HG03565 (cell line): Measurements from ENCODE around the gene CLIC5.

Experiments
- ATAC-seq: cut with Tn5 transposase; IDR thresholded peaks from one replicate; pipeline ENCODE4 v1.9.1; 2021; ENCODE audit warnings: mild to moderate bottlenecking, moderate library complexity; ENCODE audit not compliant: unreplicated experiment

The CLIC5 gene

GRCh38 chr6:46036911-46037310 is 21.3 kb upstream of the CLIC5 start:
- ATAC-seq = no peak

DNA sequence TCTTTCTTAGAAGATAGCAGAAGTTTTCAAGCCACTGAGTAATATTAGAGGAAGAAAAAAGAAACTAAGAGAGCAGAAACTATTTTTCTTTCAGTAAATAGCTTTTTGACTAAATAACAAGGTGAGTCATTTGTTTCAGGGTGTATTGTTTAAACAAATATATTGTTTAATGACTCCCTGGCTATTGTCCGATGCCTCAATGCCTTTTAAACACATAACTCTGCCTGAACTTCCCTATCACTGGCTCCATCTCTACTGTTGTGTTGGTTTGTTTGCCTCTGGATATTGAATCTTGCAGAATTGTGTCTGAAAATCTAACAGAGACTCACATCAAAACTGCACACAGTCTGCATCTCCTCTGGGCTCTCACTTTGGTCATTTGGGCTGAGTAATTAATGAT is 19.6 kb upstream of the CLIC5 start:
- no peak for ATAC-seq

GRCh38 chr6:46032110-46032998 is 16.7 kb upstream of the CLIC5 start:
- no peak for ATAC-seq

- no peak for ATAC-seq
Observed at GRCh38 chr6:46029602-46030001, 13.9 kb upstream of the CLIC5 start.

GRCh38 chr6:46026307-46026706 is 10.6 kb upstream of the CLIC5 start:
- ATAC-seq = no peak

DNA sequence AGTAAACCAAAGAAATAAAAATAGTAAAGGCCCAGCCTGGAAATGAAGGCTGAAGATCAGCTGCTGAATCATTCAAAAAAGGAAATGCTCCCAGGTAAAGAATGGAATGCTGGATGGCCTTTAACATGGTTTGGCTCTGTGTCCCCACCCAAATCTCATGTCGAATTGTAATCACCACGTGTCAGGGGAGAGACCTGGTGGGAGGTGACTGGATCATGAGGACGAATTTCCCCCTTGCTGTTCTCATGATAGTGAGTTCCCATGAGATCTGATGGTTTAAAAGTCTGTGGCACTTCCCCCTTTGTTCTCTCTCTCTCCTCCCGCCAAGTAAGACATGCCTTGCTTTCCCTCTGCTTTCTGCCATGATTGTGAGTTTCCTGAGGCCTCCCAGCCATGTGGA is 9.9 kb upstream of the CLIC5 start:
- no peak for ATAC-seq

DNA sequence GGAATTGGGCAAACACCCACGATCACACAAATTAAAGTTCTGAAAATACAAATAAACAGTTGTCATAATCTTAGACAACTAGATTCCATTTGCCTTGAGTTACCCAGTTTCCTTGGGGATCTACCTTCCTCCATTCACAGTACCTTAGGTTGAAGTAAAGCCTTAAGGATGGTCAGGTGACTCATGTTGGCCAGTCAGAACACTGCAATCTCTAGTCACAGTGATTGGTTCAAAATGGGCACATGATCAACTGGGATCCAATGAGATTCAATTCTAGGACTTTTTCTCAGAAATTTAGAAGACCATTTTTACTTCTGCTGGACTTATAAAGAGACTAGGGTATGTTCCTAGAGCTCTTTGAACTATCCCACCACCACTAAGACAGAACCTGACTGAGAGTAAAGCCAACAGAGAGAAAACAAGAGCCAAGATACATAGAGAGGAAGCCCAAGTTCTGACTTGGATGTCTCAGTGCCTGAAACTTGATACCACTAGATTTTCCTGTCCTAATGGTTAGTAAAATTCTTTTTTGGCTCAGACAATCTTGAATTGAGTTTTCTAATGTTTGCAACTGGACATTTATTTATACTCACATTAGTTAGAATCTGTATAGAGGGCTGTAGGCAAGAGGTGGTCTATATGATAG is 8.6 kb upstream of the CLIC5 start:
- no peak for ATAC-seq

DNA sequence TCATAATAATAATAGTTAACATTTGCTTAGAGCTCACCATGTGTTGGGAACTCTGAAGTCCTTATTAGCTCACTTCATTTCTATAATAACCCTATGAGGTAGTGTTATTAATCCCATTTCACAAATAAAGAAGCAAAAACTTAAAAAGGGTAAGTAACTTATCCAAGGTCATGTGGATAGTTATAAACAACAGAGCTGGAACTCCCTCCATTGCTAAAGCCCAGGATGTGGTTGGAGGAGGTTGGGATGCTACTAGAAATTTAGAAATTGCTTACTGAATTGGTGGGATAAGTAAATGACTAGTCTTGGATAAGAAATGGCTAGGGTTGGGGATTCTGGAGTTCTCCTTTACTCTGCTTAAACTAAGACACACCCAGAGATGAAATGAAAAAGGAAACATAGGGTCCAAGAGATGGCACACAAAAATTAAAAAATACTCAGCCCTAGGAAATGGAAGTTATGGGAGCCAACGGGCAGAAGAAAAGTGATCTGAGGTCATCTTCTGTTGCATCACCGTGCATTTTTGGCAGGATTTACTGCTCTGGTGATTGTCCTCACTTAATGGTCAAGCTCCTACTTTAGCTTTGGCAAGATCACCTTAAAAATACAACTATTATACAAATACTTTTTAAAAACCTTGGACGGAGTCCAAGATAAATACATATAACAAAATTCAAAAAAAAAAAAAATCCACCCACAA is 7.7 kb upstream of the CLIC5 start:
- ATAC-seq = no peak

DNA sequence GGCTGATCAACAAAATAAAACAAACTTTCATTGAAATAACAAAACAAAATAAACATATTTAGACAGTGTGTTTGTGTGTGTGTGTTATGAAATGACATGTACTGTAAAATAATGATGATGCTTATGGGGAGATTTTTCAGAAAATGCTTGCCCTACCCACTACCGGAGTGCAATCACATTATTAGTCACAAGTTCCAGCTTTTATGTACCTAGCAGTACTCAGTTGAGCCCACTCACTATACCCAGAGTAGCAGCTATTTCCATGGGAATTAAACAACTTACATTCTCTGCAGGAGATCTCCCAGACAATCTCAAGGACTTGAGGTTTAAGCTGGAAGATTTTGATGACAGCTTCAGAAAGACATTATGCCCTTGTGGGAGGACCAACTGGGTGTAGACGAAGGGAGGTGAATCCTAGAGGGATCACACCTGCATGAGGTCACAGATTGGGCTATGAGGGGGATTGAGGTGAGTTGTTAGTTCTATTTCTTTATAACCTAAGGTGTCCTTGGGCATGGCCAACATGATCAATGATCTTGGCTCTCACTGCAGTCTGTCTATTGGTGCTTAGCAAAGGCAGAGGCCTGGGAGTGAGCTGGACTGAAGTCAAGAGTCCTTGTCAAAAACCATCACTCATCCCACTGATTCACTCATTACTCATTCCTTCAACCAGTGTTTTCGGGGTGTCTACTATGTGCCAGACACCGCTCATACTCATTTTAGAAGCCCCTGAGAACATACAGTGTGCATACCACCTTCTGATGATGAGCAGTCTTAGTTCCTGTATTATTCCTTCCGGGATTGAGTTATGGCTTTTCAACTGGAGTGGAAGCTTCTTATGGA is 6.7 kb upstream of the CLIC5 start:
- ATAC-seq = no peak

GRCh38 chr6:46017726-46018125 is 2.1 kb upstream of the CLIC5 start:
- ATAC-seq = no peak

DNA sequence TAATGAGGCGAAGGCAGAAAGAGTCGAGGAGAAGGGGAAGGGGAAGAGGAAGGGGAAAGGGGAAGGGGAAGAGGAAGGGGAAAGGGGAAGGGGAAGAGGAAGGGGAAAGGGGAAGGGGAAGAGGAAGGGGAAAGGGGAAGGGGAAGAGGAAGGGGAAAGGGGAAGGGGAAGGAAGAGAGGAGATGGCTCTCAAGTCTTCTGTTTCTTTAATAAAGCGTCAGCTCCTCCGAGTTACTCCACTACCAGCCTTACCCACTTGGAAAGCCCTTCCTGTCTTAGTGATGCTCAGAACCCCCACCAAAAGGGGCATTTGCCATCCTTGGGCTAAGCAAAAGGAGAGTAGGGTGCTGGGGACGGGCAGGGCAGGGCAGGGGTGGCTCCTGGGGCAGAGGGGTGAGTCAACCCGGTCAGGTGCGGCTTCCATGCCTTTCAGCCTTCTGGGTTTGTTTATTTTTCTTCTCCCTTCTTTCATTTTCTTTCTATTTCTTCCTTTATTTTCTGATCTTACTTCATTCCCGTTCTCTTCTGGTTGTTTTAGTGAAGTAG is 476 bp upstream of the CLIC5 start:
- no peak for ATAC-seq

DNA sequence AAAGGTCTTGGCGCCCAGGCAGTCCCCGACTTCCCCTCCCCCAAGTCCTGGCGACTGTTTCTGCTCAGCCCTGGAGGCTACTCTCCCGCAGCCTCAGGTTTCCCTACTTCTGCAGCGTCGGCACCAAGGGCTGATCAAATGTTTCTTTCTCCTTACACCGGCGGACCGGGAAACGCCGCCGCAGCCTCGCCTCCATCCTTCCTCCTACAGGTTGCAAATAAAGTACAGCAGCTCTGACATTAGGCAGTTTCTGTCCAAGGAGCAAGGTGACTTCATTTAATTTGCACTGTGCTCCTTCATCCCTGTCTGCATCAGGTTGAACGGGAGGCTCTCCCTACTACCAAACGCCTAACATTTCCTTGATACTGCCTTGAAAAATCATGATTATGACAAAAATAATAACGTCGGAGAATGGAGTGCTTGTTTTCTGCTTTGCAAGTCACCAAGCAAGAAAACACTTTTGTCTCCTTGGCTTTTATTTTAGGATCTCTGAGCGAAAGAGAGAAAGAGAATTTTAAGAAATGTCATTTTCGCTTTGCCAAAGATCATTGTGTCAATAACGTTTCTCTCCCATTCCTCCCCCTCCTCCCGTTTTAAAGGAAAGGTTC is 1.0 kb downstream of the CLIC5 start:
- ATAC-seq = no peak

GRCh38 chr6:46014046-46014445 is 1.6 kb downstream of the CLIC5 start:
- ATAC-seq = no peak

- no peak for ATAC-seq
Observed at GRCh38 chr6:46013639-46014038, 2.0 kb downstream of the CLIC5 start.

DNA sequence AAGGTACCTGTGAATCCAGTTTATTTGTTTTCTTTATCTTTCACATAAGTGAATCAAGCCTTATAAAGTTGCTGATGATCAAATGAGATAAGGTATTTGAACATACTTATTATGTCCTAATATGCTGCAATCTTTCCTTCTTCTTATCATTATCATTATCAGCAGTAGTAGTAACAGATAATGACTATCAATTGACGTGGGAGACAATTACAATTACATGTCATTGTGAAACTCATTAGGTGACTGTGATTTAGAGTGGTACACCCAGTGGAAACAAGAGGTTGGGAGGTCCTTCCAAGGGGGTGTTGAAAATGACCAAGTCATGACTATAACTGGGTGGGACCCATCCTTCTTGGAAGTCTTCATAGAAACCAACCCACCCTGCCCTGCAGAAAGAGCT is 2.8 kb downstream of the CLIC5 start:
- ATAC-seq = no peak

- peak; percentile 96 for ATAC-seq
Observed at GRCh38 chr6:46011188-46012085, 4.2 kb downstream of the CLIC5 start.

DNA sequence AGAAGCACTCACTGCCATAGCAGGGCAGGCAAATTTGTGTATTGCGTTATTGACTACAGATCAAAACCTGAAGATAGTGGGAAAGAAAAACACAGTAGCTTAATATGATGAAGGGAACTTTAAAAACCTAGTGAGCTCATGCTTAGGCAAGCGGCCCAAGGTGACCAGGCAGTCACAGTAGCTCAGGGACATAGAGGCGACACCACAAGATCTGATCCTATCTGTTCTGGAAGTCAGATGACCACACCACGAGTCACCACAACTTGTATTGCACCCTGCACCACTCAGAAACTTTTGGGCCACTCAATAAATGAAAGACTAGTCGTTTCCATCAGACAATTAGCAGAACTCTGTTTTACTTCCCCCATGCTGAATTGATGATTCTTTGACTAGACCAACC is 4.9 kb downstream of the CLIC5 start:
- no peak for ATAC-seq

GRCh38 chr6:46010270-46010669 is 5.4 kb downstream of the CLIC5 start:
- no peak for ATAC-seq

- ATAC-seq = no peak
Observed at GRCh38 chr6:46002264-46002663, 13.4 kb downstream of the CLIC5 start.
